UCSD-AML1 (cell line): ENCODE data around the gene NFE2.

Experiments
- DNase-seq: peaks from one replicate; lab custom pipeline; 2025; ENCODE audit not compliant: unreplicated experiment; lab: John Stamatoyannopoulos, UW

NFE2 gene

GRCh38 chr12:54253240-54253639 is 47.6 kb downstream of the NFE2 start:
- no peak for DNase-seq

GRCh38 chr12:54251667-54252284 is 49.0 kb downstream of the NFE2 start:
- DNase-seq: no peak

DNA sequence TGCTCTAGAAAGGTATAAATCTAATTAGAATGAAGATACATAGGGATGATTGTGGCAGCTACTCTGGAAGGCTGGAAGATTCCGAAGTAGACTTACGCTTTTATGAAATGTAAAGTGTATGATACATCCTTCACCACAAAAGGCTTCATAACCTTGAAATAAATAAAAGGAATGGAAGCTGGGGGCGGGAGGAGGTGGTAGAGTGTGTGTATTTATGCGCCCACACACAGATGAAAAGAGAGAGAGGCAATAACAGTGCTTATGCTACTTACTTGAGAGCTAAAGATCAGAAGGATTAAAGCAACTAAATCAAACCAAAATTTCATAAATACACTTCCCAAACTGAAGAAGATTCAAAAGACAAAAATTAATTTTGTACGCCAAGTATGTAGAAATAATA is 51.3 kb downstream of the NFE2 start:
- DNase-seq: no peak

DNA sequence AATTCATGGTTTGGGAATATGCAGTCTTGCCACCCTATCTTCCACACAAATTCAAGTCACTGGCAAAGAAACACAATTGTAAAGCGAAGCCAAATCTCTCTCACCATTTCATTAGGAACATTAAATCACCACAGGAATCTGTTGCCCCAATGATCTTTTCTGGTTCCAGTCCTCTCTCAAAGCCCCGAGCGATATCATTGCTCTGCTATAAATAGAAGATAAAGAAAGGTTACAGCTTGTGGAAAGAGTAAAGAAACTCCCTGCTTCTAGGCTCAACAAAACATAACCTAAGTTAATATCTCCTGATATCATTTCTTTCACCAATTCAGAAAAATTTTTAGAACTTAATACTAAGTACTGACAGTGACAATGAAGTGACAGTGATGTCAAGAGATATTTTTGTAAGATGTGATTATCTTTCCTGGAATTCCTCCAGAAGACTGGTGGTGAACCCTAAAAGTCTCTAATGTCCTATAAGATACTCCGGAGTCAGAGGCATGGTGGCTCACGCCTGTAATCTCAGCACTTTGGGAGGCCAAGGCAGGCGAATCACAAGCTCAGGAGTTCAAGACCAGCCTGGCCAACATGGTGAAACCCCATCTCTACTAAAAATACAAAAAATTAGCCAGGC is 54.7 kb downstream of the NFE2 start:
- no peak for DNase-seq
